Fibroblast of the conjunctiva (primary cell): ENCODE measurements around the gene CCDC87.
"Not testable (repeated sequence)": the region's sequence is repeated elsewhere in the genome, so short reads cannot be mapped to it uniquely, and the experiment has no call there.

Source experiments
- DNase-seq: peaks from one replicate; pipeline ENCODE4 v3.0.0-alpha.2; 2010; ENCODE audit warnings: low read depth

Gene CCDC87

GRCh38 chr11:66592457-66593302 lies at the start of gene CCDC87, which contains the start of gene CCS:
Gene CCDC87, minus strand, starts transcription at chr11:66593063. Its CDS starts 48 bp downstream, at chr11:66593015.
Gene CCS, plus strand, starts transcription at chr11:66593185. Its CDS starts 77 bp downstream, at chr11:66593262.
- DNase-seq, result peak; percentile 94

- no peak for DNase-seq
Observed at GRCh38 chr11:66641834-66642233, 49.0 kb upstream of the CCDC87 start.

GRCh38 chr11:66639814-66640340 lies 47.0 kb upstream of the CCDC87 start:
- not testable (repeated sequence) for DNase-seq

- no peak for DNase-seq
Observed at GRCh38 chr11:66639066-66639813, 46.4 kb upstream of the CCDC87 start.

- DNase-seq, result peak; percentile 99
Observed at GRCh38 chr11:66638177-66639065, 45.6 kb upstream of the CCDC87 start, which contains the start of gene RBM4. Gene RBM4, plus strand, starts transcription at chr11:66638703. Its CDS starts 1,009 bp downstream, at chr11:66639712.

- no peak for DNase-seq
Observed at GRCh38 chr11:66637557-66638176, 44.8 kb upstream of the CCDC87 start.

GRCh38 chr11:66636411-66636810 lies 43.5 kb upstream of the CCDC87 start:
- no peak for DNase-seq

GRCh38 chr11:66632952-66633351 lies 40.1 kb upstream of the CCDC87 start:
- no peak for DNase-seq

- DNase-seq, result no peak
Observed at GRCh38 chr11:66631883-66632282, 39.0 kb upstream of the CCDC87 start.

GRCh38 chr11:66629356-66629755 lies 36.5 kb upstream of the CCDC87 start:
- no peak for DNase-seq

- no peak for DNase-seq
Observed at GRCh38 chr11:66628061-66628603, 35.3 kb upstream of the CCDC87 start.

- DNase-seq, result no peak
Observed at GRCh38 chr11:66626926-66627325, 34.1 kb upstream of the CCDC87 start.

GRCh38 chr11:66626382-66626781 lies 33.5 kb upstream of the CCDC87 start:
- DNase-seq, result no peak

- no peak for DNase-seq
Observed at GRCh38 chr11:66625752-66626149, 32.9 kb upstream of the CCDC87 start.

GRCh38 chr11:66625041-66625751 lies 32.3 kb upstream of the CCDC87 start:
- no peak for DNase-seq

- no peak for DNase-seq
Observed at GRCh38 chr11:66624450-66624849, 31.6 kb upstream of the CCDC87 start.

- DNase-seq, result peak; percentile 59
Observed at GRCh38 chr11:66619080-66619554, 26.3 kb upstream of the CCDC87 start.

- DNase-seq, result no peak
Observed at GRCh38 chr11:66617155-66617834, 24.4 kb upstream of the CCDC87 start.

- DNase-seq, result peak; percentile 97
Observed at GRCh38 chr11:66616379-66617154, 23.7 kb upstream of the CCDC87 start, which contains the start of gene RBM14. Gene RBM14, plus strand, starts transcription at chr11:66616630. Its CDS starts 91 bp downstream, at chr11:66616721.
